SK-N-SH (cell line): ENCODE results near the gene HERC4.

ENCODE experiments used
- EP300 ChIP-seq, 2 experiments: IDR thresholded peaks; 2 replicates each; pipeline versions ENCODE4 v1.4.0 to v1.6.1; 2012; ENCODE audit warnings: borderline replicate concordance in 1 of 2, low read depth in 1 of 2, low read length in 1 of 2
- EZH2phosphoT487 ChIP-seq: fragments of 200-600 bp; sonication (generic); IDR thresholded peaks from 2 replicates; pipeline ENCODE4 v1.6.1; 2017; ENCODE audit warnings: low read depth, mixed run types, mild to moderate bottlenecking, antibody characterized with exemption, moderate library complexity, borderline replicate concordance
- MEF2A ChIP-seq: IDR thresholded peaks from 2 replicates; pipeline ENCODE4 v1.4.0; 2012; ENCODE audit warnings: low read depth, borderline replicate concordance
- MXI1 ChIP-seq: IDR thresholded peaks from 2 replicates; pipeline ENCODE4 v1.6.1; 2012; ENCODE audit warnings: mild to moderate bottlenecking, low read depth, low read length, improper control_type of control experiment
- POLR2AphosphoS5 ChIP-seq: IDR thresholded peaks from 2 replicates; pipeline ENCODE4 v1.6.1; 2012; ENCODE audit warnings: low read depth, low read length
- SIN3A ChIP-seq: IDR thresholded peaks from 2 replicates; pipeline ENCODE4 v1.6.1; 2012; ENCODE audit warnings: low read depth, mild to moderate bottlenecking, low read length, moderate library complexity, borderline replicate concordance
- TF ChIP-seq, protein P1 (sequence below): fragments of 200-600 bp; sonication (generic); IDR thresholded peaks from 2 replicates; pipeline ENCODE4 v1.6.1; 2017; ENCODE audit warnings: antibody characterized with exemption, mild to moderate bottlenecking, moderate library complexity

DNA sequence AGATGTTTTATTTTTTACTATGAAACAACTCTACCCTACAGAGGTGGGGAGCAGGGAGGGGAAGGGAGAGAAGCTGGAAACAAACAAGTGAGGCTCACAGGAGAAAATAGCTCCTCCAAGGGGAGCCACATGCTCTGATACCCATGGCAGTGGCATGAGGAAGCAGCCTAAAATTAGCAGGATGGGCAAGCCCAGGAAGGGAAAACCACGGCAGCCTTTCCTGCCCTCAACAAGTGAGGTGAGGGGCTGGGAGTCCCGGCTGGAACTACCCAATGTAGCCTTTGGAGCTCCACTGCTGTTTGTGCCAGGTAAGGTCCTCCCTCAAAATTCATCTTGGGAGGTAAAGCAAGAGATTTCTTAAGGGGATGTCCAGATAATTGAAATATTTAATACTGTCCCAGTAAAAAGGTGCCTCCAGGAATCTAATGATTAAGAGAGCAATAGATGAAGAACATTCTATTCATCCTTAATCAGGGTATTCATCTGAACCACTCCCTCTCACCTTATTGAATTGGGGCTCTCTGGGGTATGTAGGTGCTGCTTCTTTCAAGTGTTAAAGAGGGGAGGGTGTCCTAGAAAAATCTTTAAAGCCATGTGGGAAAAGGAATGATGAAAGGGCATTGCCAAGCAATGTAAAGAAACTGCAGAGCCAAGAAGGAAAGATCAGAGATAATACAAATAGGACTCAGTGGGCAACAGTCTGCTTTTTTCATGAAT lies 12.8 kb upstream of the HERC4 start:
- TF ChIP-seq MXI1 = no peak
- TF ChIP-seq, protein P1, sequence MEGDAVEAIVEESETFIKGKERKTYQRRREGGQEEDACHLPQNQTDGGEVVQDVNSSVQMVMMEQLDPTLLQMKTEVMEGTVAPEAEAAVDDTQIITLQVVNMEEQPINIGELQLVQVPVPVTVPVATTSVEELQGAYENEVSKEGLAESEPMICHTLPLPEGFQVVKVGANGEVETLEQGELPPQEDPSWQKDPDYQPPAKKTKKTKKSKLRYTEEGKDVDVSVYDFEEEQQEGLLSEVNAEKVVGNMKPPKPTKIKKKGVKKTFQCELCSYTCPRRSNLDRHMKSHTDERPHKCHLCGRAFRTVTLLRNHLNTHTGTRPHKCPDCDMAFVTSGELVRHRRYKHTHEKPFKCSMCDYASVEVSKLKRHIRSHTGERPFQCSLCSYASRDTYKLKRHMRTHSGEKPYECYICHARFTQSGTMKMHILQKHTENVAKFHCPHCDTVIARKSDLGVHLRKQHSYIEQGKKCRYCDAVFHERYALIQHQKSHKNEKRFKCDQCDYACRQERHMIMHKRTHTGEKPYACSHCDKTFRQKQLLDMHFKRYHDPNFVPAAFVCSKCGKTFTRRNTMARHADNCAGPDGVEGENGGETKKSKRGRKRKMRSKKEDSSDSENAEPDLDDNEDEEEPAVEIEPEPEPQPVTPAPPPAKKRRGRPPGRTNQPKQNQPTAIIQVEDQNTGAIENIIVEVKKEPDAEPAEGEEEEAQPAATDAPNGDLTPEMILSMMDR = no peak
- no peak for TF ChIP-seq MEF2A
- no peak for TF ChIP-seq EZH2phosphoT487
- TF ChIP-seq EP300 (IDR thresholded peaks at IDR 0.05; ENCODE audit: borderline replicate concordance in 1 of 2, low read depth in 1 of 2, low read length in 1 of 2) = no peak
- TF ChIP-seq POLR2AphosphoS5 = no peak
- TF ChIP-seq SIN3A = no peak
